Renal cortical epithelial cell (primary cell): ENCODE data around the gene SORCS2. TPM values are rescaled to one million over a fixed set of nuclear protein-coding genes. Genes with fewer than 3 reads are reported as not detected.
A peak's percentile ranks its signal among the peaks of the same experiment; 100 is the strongest.
"Not testable (repeated sequence)": the region's sequence is repeated elsewhere in the genome, so short reads cannot be mapped to it uniquely, and the experiment has no call there.

ENCODE experiments used
- DNase-seq: peaks from one replicate; pipeline ENCODE4 v3.0.0-alpha.2; 2011; ENCODE audit warnings: low read depth
- total RNA-seq: library from RNA; depleted of rRNA; stranded (reverse); fragments of >200 nt; gene quantifications from 2 replicates; pipeline ENCODE4 v1.2.3, GENCODE V29; 2014

Gene SORCS2
- total RNA-seq, 1 donor from 2014 or later = 11.0 TPM

GRCh38 chr4:7160439-7160838 is 31.9 kb upstream of the SORCS2 start:
- no peak for DNase-seq

GRCh38 chr4:7160951-7161440 is 31.3 kb upstream of the SORCS2 start:
- DNase-seq = no peak

GRCh38 chr4:7161721-7162214 is 30.6 kb upstream of the SORCS2 start:
- no peak for DNase-seq

GRCh38 chr4:7165056-7165873 is 27.1 kb upstream of the SORCS2 start:
- not testable (repeated sequence) for DNase-seq

- DNase-seq = no peak
These were observed 26.5 kb upstream of the SORCS2 start for GRCh38 chr4:7165874-7166201.

GRCh38 chr4:7166237-7166636 is 26.1 kb upstream of the SORCS2 start:
- DNase-seq = no peak

- DNase-seq = no peak
These were observed 25.2 kb upstream of the SORCS2 start for GRCh38 chr4:7166981-7167700.

GRCh38 chr4:7167706-7168105 is 24.6 kb upstream of the SORCS2 start:
- no peak for DNase-seq

- DNase-seq = no peak
These were observed 24.2 kb upstream of the SORCS2 start for GRCh38 chr4:7168106-7168505.

- DNase-seq = no peak
These were observed 23.2 kb upstream of the SORCS2 start for GRCh38 chr4:7169134-7169533.

- no peak for DNase-seq
These were observed 22.3 kb upstream of the SORCS2 start for GRCh38 chr4:7170012-7170411.

- DNase-seq = peak; percentile 11
These were observed 21.0 kb upstream of the SORCS2 start for GRCh38 chr4:7171191-7171900.

- DNase-seq = no peak
These were observed 19.8 kb upstream of the SORCS2 start for GRCh38 chr4:7172508-7172907.

GRCh38 chr4:7172946-7173345 is 19.4 kb upstream of the SORCS2 start:
- DNase-seq = no peak

GRCh38 chr4:7173841-7174449 is 18.4 kb upstream of the SORCS2 start:
- DNase-seq = no peak

- no peak for DNase-seq
These were observed 13.2 kb upstream of the SORCS2 start for GRCh38 chr4:7179158-7179557.

GRCh38 chr4:7180938-7181337 is 11.4 kb upstream of the SORCS2 start:
- no peak for DNase-seq

- no peak for DNase-seq
These were observed 9.7 kb upstream of the SORCS2 start for GRCh38 chr4:7182616-7183015.

- DNase-seq = peak; percentile 29
These were observed 9.2 kb upstream of the SORCS2 start for GRCh38 chr4:7183161-7183560.

GRCh38 chr4:7183780-7184460 is 8.4 kb upstream of the SORCS2 start:
- DNase-seq = no peak

- no peak for DNase-seq
These were observed 6.8 kb upstream of the SORCS2 start for GRCh38 chr4:7185487-7186030.
